ENCODE measurements around the gene DHX38.

The DHX38 gene

GRCh38 chr16:72162105-72162692 is 68.6 kb downstream of the DHX38 start:
- POLR2A ChIA-PET, result no interaction called here
- CTCF ChIA-PET, result interaction anchor here (1.2 kb wide), 1 partner anchor 12 kb away, joined by 3 read pairs; no protein-coding TSS in a partner anchor
- no peak for DNase-seq (ENCODE audit: extremely low spot score)
- TF ChIP-seq HDGF (IDR thresholded peaks at IDR 0.05; ENCODE audit: borderline replicate concordance) (no peak), ELF4 (IDR thresholded peaks at IDR 0.05) (no peak), FOXM1 (IDR thresholded peaks at IDR 0.05; ENCODE audit: borderline replicate concordance) (no peak), SUZ12 (IDR thresholded peaks at IDR 0.05) (no peak), TARDBP (IDR thresholded peaks at IDR 0.05) (no peak), FOXK2 (IDR thresholded peaks at IDR 0.05) (no peak), SP1 (IDR thresholded peaks at IDR 0.05) (no peak), PKNOX1 (IDR thresholded peaks at IDR 0.05) (no peak), ZNF384 (IDR thresholded peaks at IDR 0.05) (no peak), FOXA1 (IDR thresholded peaks at IDR 0.05) (no peak), L3MBTL2 (conservative IDR thresholded peaks at IDR 0.05) (no peak), NFRKB (IDR thresholded peaks at IDR 0.05) (no peak), CTBP1 (IDR thresholded peaks at IDR 0.05; ENCODE audit: borderline replicate concordance) (no peak), ARNT (IDR thresholded peaks at IDR 0.05) (no peak), LEF1 (IDR thresholded peaks at IDR 0.05; ENCODE audit: borderline replicate concordance) (no peak), BHLHE40 (IDR thresholded peaks at IDR 0.05; ENCODE audit: borderline replicate concordance) (no peak)
